Right hindlimb (tissue), 1 donor: Measurements from ENCODE around the gene KCNK7.

Source experiments
- DNase-seq: peaks from one replicate; pipeline ENCODE4 v3.0.0-alpha.2; 2018

The KCNK7 gene

GRCh38 chr11:65554057-65554818 is 41.4 kb downstream of the KCNK7 start:
- DNase-seq: no peak

- DNase-seq: no peak
These were observed 42.1 kb downstream of the KCNK7 start for GRCh38 chr11:65553301-65554001.

- no peak for DNase-seq
These were observed 43.1 kb downstream of the KCNK7 start for GRCh38 chr11:65552388-65552951.

GRCh38 chr11:65551572-65552387 is 43.8 kb downstream of the KCNK7 start:
- DNase-seq: no peak

- DNase-seq: no peak
These were observed 46.5 kb downstream of the KCNK7 start for GRCh38 chr11:65549096-65549495.

GRCh38 chr11:65548395-65548794 is 47.2 kb downstream of the KCNK7 start:
- no peak for DNase-seq

- DNase-seq: no peak
These were observed 48.0 kb downstream of the KCNK7 start for GRCh38 chr11:65547446-65548125.

GRCh38 chr11:65546217-65546958 is 49.2 kb downstream of the KCNK7 start:
- DNase-seq: peak; percentile 66

GRCh38 chr11:65545853-65546216 is 49.8 kb downstream of the KCNK7 start:
- DNase-seq: no peak
